GM12878 (cell line): Measurements from ENCODE around the gene TNKS1BP1. TPM values are rescaled to one million over a fixed set of nuclear protein-coding genes. Genes with fewer than 3 reads are reported as not detected.

Source experiments
- ATAC-seq: fragments of 200-7000 bp; cut with Tn5 transposase; 3 replicates; pipeline ENCODE4 v1.9.1; 2020; ENCODE audit warnings: mild to moderate bottlenecking, moderate library complexity
- BruUV-seq: library from RNA; stranded (reverse); fragments of 400-500 nt; replicated peaks from 2 replicates; lab custom pipeline; 2021; lab: Mats Ljungman, UMichigan
- CTCF ChIA-PET: fragments of 300-600 bp; sonication (Branson Sonifier 250); formaldehyde crosslinking; extraction: SDS; loops from one replicate; lab custom pipeline; 2021; ENCODE audit warnings: inconsistent platforms; lab: Yijun Ruan, JAX
- POLR2A ChIA-PET: fragments of 350-600 bp; formaldehyde crosslinking; extraction: SDS; loops from one replicate; lab custom pipeline; 2021; ENCODE audit warnings: inconsistent platforms; lab: Charles Lee
- RAD21 ChIA-PET: fragments of 300-600 bp; sonication (Branson Sonifier 250); formaldehyde crosslinking; loops from one replicate; lab custom pipeline; 2023; ENCODE audit warnings: antibody characterized with exemption; ENCODE audit not compliant: unreplicated experiment; lab: Charles Lee
- SMC1A ChIA-PET: fragments of 300-600 bp; sonication (Branson Sonifier 250); formaldehyde crosslinking; loops from one replicate; lab custom pipeline; 2023; ENCODE audit not compliant: unreplicated experiment, uncharacterized antibody; lab: Charles Lee
- DNase-seq: peaks from one replicate; pipeline ENCODE4 v3.0.0-alpha.2; 2011; ENCODE audit warnings: low read depth, low spot score
- FAIRE-seq: peaks from 3 replicates; lab custom pipeline; 2011; peaks lifted over from hg19 to GRCh38; lab: Jason Lieb, UNC
- H2AFZ ChIP-seq: 2 replicates; pipeline ENCODE4 v1.6.0; 2011; ENCODE audit warnings: low read depth, low read length, control low read depth; ENCODE audit not compliant: control insufficient read depth
- H3K27ac ChIP-seq: 2 replicates; pipeline ENCODE4 v1.5.1; 2011; ENCODE audit warnings: control low read depth; ENCODE audit not compliant: control insufficient read depth, insufficient read depth
- H3K27me3 ChIP-seq, 2 experiments: replicated peaks in 1 of 2; 2 replicates each; pipeline versions ENCODE4 v1.6.0 to v1.6.1; 2011; ENCODE audit warnings: low read length in 1 of 2; ENCODE audit not compliant: control insufficient read depth in 2 of 2, insufficient read depth in 2 of 2
- H3K36me3 ChIP-seq, 2 experiments: 2 replicates each; pipeline ENCODE4 v1.5.1; 2011; ENCODE audit warnings: low read length in 1 of 2; ENCODE audit not compliant: control insufficient read depth in 2 of 2, insufficient read depth in 2 of 2
- H3K4me1 ChIP-seq: 2 replicates; pipeline ENCODE4 v1.6.1; 2011; ENCODE audit warnings: mild to moderate bottlenecking, low read length, moderate library complexity, mixed read lengths; ENCODE audit not compliant: control insufficient read depth, insufficient read depth
- H3K4me2 ChIP-seq: 2 replicates; pipeline ENCODE4 v1.6.0; 2011; ENCODE audit warnings: control low read depth; ENCODE audit not compliant: control insufficient read depth, insufficient read depth
- H3K4me3 ChIP-seq: fragments of 200-600 bp; sonication (generic); 2 replicates; pipeline ENCODE4 v1.5.1; 2016
- H3K79me2 ChIP-seq: 2 replicates; pipeline ENCODE4 v1.6.0; 2011; ENCODE audit warnings: low read length; ENCODE audit not compliant: control insufficient read depth, insufficient read depth
- H3K9ac ChIP-seq: 2 replicates; pipeline ENCODE4 v1.8.0; 2011; ENCODE audit warnings: low read length, control low read depth, mixed read lengths; ENCODE audit not compliant: control insufficient read depth, insufficient read depth
- H3K9me3 ChIP-seq: replicated peaks from 3 replicates; pipeline ENCODE4 v1.5.1; 2011; ENCODE audit warnings: mild to moderate bottlenecking, low read length; ENCODE audit not compliant: control insufficient read depth, insufficient read depth
- H4K20me1 ChIP-seq: 2 replicates; pipeline ENCODE4 v1.6.0; 2011; ENCODE audit not compliant: control insufficient read depth, insufficient read depth
- CBX5 ChIP-seq: sonication (generic); IDR thresholded peaks from 2 replicates; pipeline ENCODE4 v1.6.1; 2016; ENCODE audit warnings: low read depth, moderate library complexity, mild to moderate bottlenecking, inconsistent platforms
- CEBPB ChIP-seq, 2 experiments: fragments of 150-350 bp in 1 of 2; IDR thresholded peaks; 2 replicates each; pipeline ENCODE4 v1.6.1; 2012 to 2014; ENCODE audit warnings: low read depth in 2 of 2, low read length in 2 of 2, borderline replicate concordance in 1 of 2, inconsistent platforms in 1 of 2
- CHD4 ChIP-seq: fragments of 200-600 bp; sonication (generic); IDR thresholded peaks from 2 replicates; pipeline ENCODE4 v1.6.1; 2016; ENCODE audit warnings: mild to moderate bottlenecking
- CREM ChIP-seq: IDR thresholded peaks from 2 replicates; pipeline ENCODE4 v1.6.1; 2014; ENCODE audit warnings: antibody characterized with exemption, low read depth
- DPF2 ChIP-seq: fragments of 450-650 bp; IDR thresholded peaks from 2 replicates; pipeline ENCODE4 v1.6.1; 2017; ENCODE audit warnings: mild to moderate bottlenecking
- ESRRA ChIP-seq: IDR thresholded peaks from 2 replicates; pipeline ENCODE4 v1.6.1; 2012; ENCODE audit warnings: mild to moderate bottlenecking, low read length, improper control_type of control experiment
- LARP7 ChIP-seq: fragments of 450-650 bp; IDR thresholded peaks from 2 replicates; pipeline ENCODE4 v1.6.1; 2017; ENCODE audit warnings: mild to moderate bottlenecking
- MTA2 ChIP-seq: fragments of 450-650 bp; IDR thresholded peaks from 2 replicates; pipeline ENCODE4 v1.6.1; 2016; ENCODE audit warnings: low read depth, mild to moderate bottlenecking, moderate library complexity
- MYB ChIP-seq: fragments of 150-350 bp; IDR thresholded peaks from 2 replicates; pipeline ENCODE4 v1.6.1; 2014; ENCODE audit warnings: mild to moderate bottlenecking, low read depth, low read length, borderline replicate concordance
- PAX8 ChIP-seq: fragments of 450-650 bp; IDR thresholded peaks from 2 replicates; pipeline ENCODE4 v1.6.1; 2017; ENCODE audit warnings: mild to moderate bottlenecking, moderate library complexity
- PML ChIP-seq: IDR thresholded peaks from 2 replicates; pipeline ENCODE4 v1.6.1; 2012; ENCODE audit warnings: low read length, inconsistent platforms
- POLR2A ChIP-seq: IDR thresholded peaks from 2 replicates; pipeline ENCODE4 v1.6.1; 2011; ENCODE audit warnings: low read depth, mild to moderate bottlenecking, low read length
- SMC3 ChIP-seq: IDR thresholded peaks from 2 replicates; pipeline ENCODE4 v1.6.1; 2011; ENCODE audit warnings: low read length, improper control_type of control experiment, borderline replicate concordance
- TARDBP ChIP-seq: IDR thresholded peaks from 2 replicates; pipeline ENCODE4 v1.6.1; 2016; ENCODE audit warnings: borderline replicate concordance
- ZSCAN29 ChIP-seq: fragments of 450-650 bp; IDR thresholded peaks from 2 replicates; pipeline ENCODE4 v1.6.1; 2017; ENCODE audit warnings: mild to moderate bottlenecking, moderate library complexity
- ZZZ3 ChIP-seq: IDR thresholded peaks from 2 replicates; pipeline ENCODE4 v1.6.1; 2011; ENCODE audit warnings: low read depth; ENCODE audit not compliant: control insufficient read depth, insufficient read length
- WGBS: methylation state at CpG from one replicate; pipeline ENCODE4 v1.1.6; 2016; ENCODE audit warnings: low lambda C conversion rate; ENCODE audit not compliant: insufficient replicate concordance, insufficient coverage; ENCODE audit errors: missing lambda C conversion rate; 5-methylcytosine and 5-hydroxymethylcytosine counted together
- in situ Hi-C: fragments of 300-500 bp; cut with MboI; formaldehyde crosslinking; loops from 9 replicates; pipeline ENCODE4 v1.14.3; 2018; ENCODE audit warnings: mixed read lengths
- intact Hi-C: fragments of 100-400 bp; cut with micrococcal nuclease; formaldehyde crosslinking; loops from one replicate; pipeline ENCODE4 v1.14.2; 2022; ENCODE audit not compliant: unreplicated experiment
- polyA plus RNA-seq, 11 experiments: library from polyadenylated mRNA; depleted of rRNA in 4 of 11; unstranded in 6 of 11; stranded (reverse) in 5 of 11; fragments of >200 nt; fragmentation: Nextera tagmentation in 4 of 11; fragmentation: Illumina TruSeq in 1 of 11; extraction: Ambion mirVana in 4 of 11; extraction: Trizol in 1 of 11; gene quantifications; 1 replicate in 1 of 11; 2 replicates in 10 of 11; pipeline versions ENCODE4 v1.2.1 to v1.2.3, GENCODE V29; 2011 to 2016; ENCODE audit warnings: inconsistent platforms in 2 of 11, missing spikeins in 2 of 11, low read depth in 1 of 11
- total RNA-seq, 4 experiments: library from RNA; depleted of rRNA in 3 of 4; stranded (reverse); fragments of >200 nt in 3 of 4; fragmentation: Illumina TruSeq in 1 of 4; extraction: Trizol in 1 of 4; gene quantifications; 2 replicates each; pipeline versions ENCODE4 v1.2.1 to v1.2.3, GENCODE V29; 2013 to 2021
- TF ChIP-seq, protein P1 (sequence below): fragments of 450-650 bp; IDR thresholded peaks from 2 replicates; pipeline ENCODE4 v1.6.1; 2017; ENCODE audit warnings: mild to moderate bottlenecking, low read depth, inconsistent platforms; ENCODE audit not compliant: poor library complexity, severe bottlenecking
- TF ChIP-seq, protein P2 (sequence below): IDR thresholded peaks from 2 replicates; pipeline ENCODE4 v1.6.1; 2011; ENCODE audit warnings: borderline replicate concordance, low read depth, mild to moderate bottlenecking, moderate library complexity, mixed read lengths, low read length; ENCODE audit not compliant: insufficient read depth; ENCODE audit errors: extremely low read length
- TF ChIP-seq, protein P3 (sequence below): IDR thresholded peaks from 2 replicates; pipeline ENCODE4 v1.6.1; 2011; ENCODE audit warnings: mild to moderate bottlenecking, low read depth, low read length, moderate library complexity; ENCODE audit not compliant: insufficient replicate concordance
- TF ChIP-seq, protein P4 (sequence below): fragments of 150-350 bp; IDR thresholded peaks from 2 replicates; pipeline ENCODE4 v1.6.1; 2014; ENCODE audit warnings: mild to moderate bottlenecking, low read depth, low read length

TNKS1BP1 gene
- total and polyA plus RNA-seq, 10 of the 15 experiments (the other 5 are each of a cell fraction or from before 2014, with no cell fraction given) = 0.26 to 15.8 (median 4.3) TPM

DNA sequence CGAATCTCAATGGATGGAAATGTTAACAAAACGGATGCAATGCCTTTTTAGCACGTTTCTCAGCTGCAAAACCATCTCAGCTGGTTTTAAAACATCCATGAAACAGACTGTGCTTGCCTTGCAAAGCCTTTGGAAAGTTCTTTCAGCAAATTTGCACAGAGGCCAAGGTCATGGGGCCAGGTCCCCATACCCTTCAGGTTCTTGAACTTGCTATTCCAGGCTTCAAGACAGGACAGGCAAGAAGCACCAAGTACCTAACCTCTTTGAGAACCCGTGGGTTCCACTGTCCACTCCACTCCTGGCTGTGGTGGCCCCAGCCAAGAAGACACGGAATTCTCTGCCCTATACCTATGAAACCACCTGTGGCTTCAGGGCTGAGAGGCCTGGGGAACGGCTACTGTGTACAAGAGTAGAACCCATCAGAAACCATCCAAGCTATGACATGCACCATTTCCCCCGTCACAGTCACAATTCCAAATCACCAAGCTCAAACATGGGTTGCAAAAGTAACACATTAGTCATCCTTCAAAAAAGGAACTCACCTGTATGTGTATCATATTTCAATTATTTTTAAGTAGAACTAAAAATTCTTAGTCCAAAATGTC is 17.0 kb downstream of the TNKS1BP1 start:
- Histone ChIP-seq H4K20me1 (no peaks in the 10 kb centered on the region), H3K4me3 (no peak overlapping the region), H3K27me3 (no peaks in the 10 kb centered on the region), H2AFZ (no peak overlapping the region), H3K4me2 (no peak overlapping the region), H3K27ac (no peak overlapping the region), H3K4me1 (peaks cover 5% of the 10 kb centered on the region), H3K36me3 (no peaks in the 10 kb centered on the region; a peak in 1 of 4 replicates), H3K79me2 (no peaks in the 10 kb centered on the region), H3K9ac (no peak overlapping the region), H3K9me3 (no peaks in the 10 kb centered on the region)
- FAIRE-seq (no peak), DNase-seq (no peak), ATAC-seq (no peak)
- ChIA-PET SMC1A (interaction anchor here (0.9 kb wide), 1 partner anchor 18 kb away, joined by 5 read pairs; no protein-coding TSS in a partner anchor), POLR2A (no interaction called here), RAD21 (no interaction called here), CTCF (interaction anchor here (1.8 kb wide), 1 partner anchor 31 kb away, joined by 5 read pairs; no protein-coding TSS in a partner anchor)
- 46% methylated on average over 7 of the region's 7 CpGs for WGBS
- BruUV-seq = no TSS peak
- intact Hi-C loops (no loop called here), in situ Hi-C loops (no loop called here)
- TF ChIP-seq LARP7 (no peak), PML (no peak), MTA2 (no peak), SMC3 (no peak), CEBPB (IDR thresholded peaks at IDR 0.05; ENCODE audit: borderline replicate concordance in 1 of 2, low read depth in 2 of 2, low read length in 2 of 2) (no peak), MYB (no peak), POLR2A (no peak), ZSCAN29 (no peak), DPF2 (no peak), PAX8 (no peak), CBX5 (no peak), ESRRA (no peak), TARDBP (no peak), CHD4 (no peak), ZZZ3 (no peak), CREM (no peak)
- TF ChIP-seq, protein P1, sequence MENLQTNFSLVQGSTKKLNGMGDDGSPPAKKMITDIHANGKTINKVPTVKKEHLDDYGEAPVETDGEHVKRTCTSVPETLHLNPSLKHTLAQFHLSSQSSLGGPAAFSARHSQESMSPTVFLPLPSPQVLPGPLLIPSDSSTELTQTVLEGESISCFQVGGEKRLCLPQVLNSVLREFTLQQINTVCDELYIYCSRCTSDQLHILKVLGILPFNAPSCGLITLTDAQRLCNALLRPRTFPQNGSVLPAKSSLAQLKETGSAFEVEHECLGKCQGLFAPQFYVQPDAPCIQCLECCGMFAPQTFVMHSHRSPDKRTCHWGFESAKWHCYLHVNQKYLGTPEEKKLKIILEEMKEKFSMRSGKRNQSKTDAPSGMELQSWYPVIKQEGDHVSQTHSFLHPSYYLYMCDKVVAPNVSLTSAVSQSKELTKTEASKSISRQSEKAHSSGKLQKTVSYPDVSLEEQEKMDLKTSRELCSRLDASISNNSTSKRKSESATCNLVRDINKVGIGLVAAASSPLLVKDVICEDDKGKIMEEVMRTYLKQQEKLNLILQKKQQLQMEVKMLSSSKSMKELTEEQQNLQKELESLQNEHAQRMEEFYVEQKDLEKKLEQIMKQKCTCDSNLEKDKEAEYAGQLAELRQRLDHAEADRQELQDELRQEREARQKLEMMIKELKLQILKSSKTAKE = no peak
- TF ChIP-seq, protein P2, sequence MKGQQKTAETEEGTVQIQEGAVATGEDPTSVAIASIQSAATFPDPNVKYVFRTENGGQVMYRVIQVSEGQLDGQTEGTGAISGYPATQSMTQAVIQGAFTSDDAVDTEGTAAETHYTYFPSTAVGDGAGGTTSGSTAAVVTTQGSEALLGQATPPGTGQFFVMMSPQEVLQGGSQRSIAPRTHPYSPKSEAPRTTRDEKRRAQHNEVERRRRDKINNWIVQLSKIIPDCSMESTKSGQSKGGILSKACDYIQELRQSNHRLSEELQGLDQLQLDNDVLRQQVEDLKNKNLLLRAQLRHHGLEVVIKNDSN = no peak
- TF ChIP-seq, protein P3, sequence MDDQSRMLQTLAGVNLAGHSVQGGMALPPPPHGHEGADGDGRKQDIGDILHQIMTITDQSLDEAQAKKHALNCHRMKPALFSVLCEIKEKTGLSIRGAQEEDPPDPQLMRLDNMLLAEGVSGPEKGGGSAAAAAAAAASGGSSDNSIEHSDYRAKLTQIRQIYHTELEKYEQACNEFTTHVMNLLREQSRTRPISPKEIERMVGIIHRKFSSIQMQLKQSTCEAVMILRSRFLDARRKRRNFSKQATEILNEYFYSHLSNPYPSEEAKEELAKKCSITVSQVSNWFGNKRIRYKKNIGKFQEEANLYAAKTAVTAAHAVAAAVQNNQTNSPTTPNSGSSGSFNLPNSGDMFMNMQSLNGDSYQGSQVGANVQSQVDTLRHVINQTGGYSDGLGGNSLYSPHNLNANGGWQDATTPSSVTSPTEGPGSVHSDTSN = no peak
- TF ChIP-seq, protein P4, sequence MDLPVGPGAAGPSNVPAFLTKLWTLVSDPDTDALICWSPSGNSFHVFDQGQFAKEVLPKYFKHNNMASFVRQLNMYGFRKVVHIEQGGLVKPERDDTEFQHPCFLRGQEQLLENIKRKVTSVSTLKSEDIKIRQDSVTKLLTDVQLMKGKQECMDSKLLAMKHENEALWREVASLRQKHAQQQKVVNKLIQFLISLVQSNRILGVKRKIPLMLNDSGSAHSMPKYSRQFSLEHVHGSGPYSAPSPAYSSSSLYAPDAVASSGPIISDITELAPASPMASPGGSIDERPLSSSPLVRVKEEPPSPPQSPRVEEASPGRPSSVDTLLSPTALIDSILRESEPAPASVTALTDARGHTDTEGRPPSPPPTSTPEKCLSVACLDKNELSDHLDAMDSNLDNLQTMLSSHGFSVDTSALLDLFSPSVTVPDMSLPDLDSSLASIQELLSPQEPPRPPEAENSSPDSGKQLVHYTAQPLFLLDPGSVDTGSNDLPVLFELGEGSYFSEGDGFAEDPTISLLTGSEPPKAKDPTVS = no peak
